Measurements from ENCODE around the gene RMDN2.

DNA sequence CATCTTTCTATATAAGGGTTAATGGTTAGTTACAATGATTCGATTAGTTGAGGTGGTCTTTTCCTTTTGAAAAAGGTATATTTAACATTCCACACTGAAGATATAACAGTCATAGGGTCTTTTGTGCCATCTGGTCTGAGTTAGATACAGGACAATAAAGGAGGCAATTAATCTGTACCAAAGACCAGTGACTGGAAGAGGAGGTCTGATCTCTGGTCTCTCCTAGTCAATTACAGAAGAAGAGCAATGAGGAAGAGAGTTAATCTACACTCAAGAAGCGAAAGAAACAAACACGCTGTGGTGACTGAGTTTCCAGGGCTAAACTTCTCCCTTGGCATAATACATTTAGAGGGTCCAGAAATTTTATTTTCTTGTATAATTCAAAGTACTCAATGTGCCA lies 20.7 kb upstream of the RMDN2 start:
- TF ChIP-seq, protein P1, sequence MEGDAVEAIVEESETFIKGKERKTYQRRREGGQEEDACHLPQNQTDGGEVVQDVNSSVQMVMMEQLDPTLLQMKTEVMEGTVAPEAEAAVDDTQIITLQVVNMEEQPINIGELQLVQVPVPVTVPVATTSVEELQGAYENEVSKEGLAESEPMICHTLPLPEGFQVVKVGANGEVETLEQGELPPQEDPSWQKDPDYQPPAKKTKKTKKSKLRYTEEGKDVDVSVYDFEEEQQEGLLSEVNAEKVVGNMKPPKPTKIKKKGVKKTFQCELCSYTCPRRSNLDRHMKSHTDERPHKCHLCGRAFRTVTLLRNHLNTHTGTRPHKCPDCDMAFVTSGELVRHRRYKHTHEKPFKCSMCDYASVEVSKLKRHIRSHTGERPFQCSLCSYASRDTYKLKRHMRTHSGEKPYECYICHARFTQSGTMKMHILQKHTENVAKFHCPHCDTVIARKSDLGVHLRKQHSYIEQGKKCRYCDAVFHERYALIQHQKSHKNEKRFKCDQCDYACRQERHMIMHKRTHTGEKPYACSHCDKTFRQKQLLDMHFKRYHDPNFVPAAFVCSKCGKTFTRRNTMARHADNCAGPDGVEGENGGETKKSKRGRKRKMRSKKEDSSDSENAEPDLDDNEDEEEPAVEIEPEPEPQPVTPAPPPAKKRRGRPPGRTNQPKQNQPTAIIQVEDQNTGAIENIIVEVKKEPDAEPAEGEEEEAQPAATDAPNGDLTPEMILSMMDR (IDR thresholded peaks at IDR 0.05) = no peak
- TF ChIP-seq POLR2A (IDR thresholded peaks at IDR 0.05) = no peak

Data from uterus (tissue), 2 donors.